ENCODE measurements around the gene ITSN1.

Gene ITSN1

GRCh38 chr21:33869873-33870272 lies 227.6 kb downstream of the ITSN1 start:
- no peak for DNase-seq

DNA sequence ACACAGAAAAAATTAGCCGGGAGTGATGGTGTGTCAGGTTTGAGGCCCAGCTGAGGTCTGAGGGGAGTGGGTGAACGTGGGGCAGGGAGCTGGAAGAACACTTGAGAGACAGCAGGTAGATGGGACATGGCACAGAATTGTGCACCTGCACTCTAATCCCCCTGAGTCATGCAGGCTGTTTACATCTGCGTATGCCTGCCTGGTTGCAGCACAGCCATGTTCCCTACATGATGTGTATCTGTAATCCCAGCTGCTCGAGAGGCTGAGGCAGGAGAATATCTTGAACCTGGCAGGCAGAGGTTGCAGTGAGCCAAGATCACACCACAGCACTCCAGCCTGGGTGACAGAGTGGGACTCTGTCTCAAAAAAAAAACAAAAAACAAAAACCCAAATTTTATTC lies 228.5 kb downstream of the ITSN1 start:
- DNase-seq: no peak

DNA sequence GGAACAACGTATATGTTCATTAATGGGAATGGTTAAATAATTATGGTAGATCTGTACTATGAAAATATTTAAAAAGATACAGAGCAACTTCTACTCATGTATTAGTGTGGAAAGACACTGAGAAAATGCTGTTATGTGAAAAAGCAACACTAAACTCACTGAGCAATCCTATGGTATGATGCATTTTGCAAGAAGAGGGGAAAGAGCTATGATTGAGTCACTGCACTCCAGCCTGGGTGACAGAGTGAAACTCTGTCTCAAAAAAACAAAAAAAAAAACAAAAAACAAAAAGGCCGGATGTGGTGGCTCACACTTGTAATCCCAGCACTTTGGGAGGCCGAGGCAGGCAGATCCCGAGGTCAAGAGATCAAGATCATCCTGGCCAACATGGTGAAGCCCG lies 228.9 kb downstream of the ITSN1 start:
- DNase-seq: no peak

DNA sequence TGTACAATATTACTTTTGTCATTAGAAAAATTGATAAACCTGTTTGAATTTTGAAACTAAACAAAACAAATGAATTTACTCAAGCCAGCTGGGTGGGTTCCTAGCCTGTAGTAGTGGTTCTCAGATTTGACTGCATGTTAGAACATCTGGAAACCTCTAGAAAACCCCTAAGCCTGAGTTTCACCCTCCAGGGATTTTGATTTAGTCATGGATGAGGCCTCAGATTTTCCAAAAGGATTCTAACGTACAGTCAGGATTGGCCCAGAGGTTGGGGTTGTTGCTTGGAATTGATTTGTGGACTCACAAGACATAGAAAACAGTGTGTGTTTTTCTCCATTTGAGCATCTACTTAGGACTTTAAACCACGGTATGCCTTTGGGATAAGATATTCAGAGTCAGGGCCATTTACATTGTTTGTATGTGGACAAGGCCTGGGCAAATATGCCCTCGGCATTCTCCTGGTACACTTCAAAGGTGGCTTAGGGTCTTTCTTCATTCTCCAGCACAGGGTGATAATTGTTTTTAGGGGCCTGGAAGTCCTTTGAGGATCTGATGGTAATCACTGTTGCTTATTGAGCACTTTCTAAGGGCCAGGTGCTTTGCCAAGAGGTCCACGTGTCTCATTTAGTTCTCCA lies 230.7 kb downstream of the ITSN1 start:
- no peak for DNase-seq

DNA sequence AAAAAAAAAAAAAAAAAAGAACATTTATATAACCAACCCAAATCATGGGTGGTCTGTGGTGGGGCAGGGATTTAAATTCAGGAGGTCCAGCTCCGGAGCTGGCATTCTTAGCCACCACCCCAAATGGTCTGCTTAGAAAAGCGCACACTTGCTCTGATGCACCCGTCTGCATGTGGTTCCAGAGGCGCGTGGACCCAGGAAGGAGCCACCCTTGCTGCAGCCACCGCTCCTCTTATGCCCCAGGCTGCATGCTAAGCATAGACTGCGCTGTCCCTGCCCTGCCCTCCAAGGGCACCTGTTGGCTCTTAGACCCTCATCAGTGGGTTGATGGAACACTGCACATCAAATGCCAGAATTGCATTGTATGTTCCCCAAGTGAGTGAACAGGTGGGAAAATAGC lies 231.9 kb downstream of the ITSN1 start:
- no peak for DNase-seq

DNA sequence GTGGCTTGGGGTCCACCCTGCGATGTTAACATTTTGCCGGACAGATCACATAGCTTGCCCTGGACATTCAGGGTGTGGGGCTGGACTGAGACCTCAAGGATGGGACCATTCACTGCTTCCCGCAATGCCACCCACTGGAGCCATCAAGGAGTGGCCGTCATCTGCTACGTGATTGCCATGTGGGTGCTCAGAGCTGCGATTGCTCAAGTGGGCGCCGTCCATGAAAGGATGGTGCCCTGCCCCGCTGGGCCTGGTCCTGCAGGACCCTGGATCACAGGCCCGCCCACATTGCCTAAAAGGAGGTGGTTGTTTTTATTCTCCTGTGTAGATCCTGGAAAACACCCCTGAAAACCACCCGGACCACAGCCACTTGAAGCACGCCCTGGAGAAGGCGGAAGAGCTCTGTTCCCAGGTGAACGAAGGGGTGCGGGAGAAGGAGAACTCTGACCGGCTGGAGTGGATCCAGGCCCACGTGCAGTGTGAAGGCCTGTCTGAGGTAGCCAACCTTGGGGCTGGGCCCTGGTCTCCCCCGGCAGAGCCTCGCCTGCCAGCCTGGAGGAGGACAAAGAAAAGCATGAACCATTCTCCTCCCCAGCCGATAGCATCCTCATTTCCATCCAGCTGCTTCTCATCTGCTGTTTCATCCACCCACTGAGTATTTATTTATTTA lies 232.9 kb downstream of the ITSN1 start:
- DNase-seq: no peak

- no peak for DNase-seq
Measured at GRCh38 chr21:33878824-33879223, 236.5 kb downstream of the ITSN1 start.

GRCh38 chr21:33880626-33881025 lies 238.3 kb downstream of the ITSN1 start:
- no peak for DNase-seq

- no peak for DNase-seq
Measured at GRCh38 chr21:33881689-33882440, 239.6 kb downstream of the ITSN1 start.

DNA sequence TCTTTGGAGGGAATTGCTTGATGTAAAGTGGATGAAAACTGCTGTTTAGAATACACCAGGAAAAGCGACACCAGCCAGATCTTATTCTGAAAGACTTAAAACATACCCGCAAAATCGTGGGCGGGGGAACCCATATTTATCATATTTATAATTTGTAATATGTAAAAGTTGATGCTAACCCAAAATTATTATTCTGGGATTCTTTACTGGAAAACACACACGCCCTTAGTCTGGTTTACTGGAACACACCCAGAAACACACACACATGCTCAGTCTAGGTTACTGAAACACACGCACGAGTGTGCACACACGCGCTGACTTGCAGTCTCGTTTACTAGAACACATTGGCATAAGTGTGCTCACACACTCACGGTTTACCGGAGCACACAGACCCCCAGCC lies 240.8 kb downstream of the ITSN1 start:
- no peak for DNase-seq

DNA sequence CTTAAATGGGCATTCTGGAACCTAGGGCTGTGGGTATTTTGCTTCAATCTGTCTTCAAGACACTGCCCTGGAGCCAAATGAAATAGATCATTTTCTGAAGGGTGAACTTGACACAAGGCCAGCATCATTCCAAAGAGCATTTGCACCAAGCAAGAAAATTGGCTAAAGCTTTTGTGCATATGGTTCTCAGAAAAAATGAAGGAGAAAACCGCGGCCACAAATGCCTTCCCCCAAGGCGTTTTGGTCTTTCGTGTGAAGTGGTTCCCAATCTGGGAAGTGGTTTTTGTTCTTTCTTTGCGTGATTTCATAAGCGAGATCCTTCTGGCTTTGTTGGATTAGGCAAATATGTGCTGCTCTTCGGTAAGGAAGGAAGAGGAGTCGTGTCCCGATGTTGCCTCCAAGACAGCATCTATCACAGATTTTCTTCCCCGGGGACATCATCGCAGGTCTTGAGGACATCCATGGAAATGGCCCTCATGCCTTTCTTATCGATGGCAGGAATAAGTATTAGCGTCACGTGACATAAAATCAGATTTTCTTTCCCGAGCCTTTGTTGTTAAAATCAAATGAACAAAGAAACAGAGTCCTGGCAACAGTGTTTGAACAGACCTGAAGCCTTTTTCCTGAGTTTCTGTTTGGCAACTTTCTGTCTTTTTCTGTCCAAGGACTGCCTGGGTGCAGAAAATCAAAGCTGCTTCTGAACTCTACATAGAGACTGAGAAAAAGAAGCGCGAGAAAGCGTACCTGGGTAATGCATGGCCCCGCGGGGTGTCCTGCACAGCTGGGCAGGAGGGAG lies 242.3 kb downstream of the ITSN1 start:
- DNase-seq: no peak

- no peak for DNase-seq
Measured at GRCh38 chr21:33885172-33885514, 242.8 kb downstream of the ITSN1 start.

- no peak for DNase-seq
Measured at GRCh38 chr21:33886321-33886720, 244.0 kb downstream of the ITSN1 start.

GRCh38 chr21:33890187-33890586 lies 247.9 kb downstream of the ITSN1 start:
- DNase-seq: no peak

DNA sequence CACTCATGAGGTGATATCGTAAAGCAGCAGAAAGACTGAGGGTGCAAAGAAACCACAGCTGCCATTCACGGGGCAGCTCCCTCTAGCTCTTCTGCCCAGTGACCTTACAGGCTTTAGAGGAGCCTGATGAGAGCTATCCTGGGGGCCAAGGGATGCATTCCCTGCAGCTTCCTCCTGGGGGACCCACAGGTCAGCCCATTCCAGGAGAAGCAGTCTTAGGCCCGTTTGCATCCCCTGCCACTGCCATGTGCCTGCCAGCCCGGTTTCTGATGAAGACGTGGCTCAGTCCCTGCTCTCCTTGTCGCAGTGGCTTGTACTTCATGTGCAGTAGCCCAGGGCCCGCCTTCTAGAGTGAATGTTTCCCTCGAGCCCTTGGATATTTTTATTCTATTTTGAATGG lies 250.6 kb downstream of the ITSN1 start:
- no peak for DNase-seq

DNA sequence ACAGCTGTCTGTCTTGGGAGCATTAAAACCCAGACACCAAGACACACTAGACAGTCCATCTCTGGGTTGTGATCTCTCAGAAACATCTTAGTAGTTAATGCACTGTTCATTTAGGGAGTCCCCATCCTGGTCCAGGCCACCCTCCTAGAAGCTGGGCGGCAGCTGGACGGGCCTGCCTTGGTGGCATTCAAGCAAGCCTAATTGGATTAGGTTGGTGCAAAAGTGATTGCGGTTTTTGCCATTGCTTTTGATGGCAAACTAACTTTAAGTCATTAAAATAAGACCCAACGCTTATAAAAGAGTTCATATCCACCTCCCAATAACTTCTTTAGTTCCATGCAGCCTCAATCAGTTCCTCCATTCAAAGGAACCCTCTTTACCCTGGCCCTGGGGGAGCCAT lies 251.6 kb downstream of the ITSN1 start:
- DNase-seq: no peak

DNA sequence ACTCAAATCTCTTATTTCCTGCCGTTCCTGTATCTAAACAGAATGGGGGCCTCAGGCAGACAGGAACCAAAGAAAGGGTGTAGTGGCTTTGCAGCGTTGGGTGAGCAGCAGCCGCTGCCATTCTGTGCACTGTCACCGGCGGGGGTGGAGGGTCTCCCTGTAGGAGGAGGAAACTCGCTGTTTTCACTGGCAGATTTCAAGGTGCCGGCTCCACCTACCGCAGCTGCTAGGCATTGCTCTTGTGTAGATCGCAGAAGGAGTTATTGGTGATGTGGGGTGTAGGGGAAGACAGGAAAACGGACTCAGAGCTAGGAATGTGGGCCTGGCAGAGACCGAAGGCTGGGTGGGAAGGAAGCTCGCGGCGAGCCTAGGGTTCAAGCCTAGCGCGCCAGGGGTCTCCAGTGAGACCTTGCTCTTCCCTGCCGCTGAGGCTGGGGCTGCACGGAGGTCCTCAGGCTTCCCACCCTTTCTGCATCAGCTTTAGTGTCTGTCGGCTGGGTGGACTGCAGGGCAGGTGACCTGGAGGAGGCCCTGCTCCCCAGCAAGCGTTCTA lies 252.5 kb downstream of the ITSN1 start:
- peak; percentile 89 to 92 for DNase-seq

- no peak for DNase-seq
Measured at GRCh38 chr21:33895356-33895755, 253.1 kb downstream of the ITSN1 start.

- no peak for DNase-seq
Measured at GRCh38 chr21:33896691-33897090, 254.4 kb downstream of the ITSN1 start.

DNA sequence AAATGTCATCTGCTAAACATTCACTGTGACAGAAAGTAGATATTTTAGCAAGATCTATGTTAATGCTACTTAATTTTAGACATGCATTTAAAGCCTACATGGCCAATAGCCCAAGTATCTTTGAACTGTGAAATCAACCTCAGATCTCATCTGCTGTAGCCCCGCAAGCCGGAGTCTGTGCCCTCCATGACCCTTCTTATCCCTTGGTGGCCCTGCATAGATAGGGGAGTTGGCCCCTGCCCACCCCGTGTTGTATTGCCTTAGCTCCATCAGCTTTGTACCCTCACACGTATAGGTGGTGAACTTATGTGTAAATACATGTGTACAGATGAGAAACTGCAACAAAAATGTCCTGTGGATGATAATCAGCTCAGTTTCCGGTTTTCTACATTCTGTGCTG lies 254.8 kb downstream of the ITSN1 start:
- no peak for DNase-seq

DNA sequence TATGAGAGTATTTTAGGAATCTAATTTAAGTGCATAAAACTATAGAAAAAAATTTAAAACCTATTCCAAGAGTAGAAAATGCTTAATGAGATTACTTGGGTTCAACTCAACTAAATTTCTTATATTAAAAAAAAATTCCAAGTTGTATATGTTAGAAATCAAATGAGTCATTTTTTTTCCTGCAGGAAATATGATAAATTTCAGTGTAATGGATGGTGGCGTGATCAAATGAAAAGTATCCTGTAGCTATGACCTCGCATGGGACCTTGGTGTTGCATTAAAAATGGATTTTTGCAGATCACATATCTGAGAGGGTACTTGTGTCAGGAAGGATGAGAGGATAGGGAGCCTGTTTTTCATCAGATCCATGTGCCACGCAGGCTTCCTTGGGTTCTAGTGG lies 255.4 kb downstream of the ITSN1 start:
- DNase-seq: no peak

DNA sequence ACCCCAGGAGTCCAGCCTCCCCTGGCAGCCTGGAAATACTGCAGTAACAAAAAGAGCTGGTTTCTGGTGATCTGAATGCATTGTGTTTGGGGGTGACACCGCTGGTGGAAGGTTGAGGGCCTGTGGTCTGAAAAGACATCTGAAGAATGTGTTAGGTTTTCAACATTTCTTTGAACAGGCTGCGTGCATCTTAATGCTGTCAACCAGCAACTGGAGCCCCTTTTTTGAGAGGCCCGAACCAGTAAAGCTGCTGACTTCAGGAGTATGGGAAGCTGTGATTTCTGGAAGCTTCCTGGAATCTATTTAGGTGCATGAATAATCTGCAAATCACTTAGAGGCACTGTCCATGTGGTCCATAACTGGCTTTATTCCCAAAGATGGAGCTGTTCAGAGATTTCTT lies 256.3 kb downstream of the ITSN1 start:
- DNase-seq: no peak

DNA sequence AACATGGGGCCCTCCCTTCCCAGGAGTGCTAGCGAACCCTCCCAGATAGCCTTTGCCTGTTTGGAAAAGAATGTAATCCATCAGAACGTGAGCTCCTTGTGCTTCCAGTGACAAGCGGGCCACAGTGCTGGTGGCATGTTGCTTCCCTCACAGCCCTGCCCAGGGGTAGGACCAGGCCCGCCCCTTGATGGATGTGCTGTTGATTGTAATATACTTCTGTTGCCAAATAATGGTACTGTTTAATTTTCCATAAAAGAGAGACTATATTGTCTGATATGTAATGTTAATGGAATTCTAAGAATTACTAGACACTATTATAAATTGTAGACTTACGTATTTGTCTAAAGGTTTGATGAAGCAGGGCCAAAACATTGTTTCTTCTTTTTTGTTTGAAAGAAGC lies 256.9 kb downstream of the ITSN1 start:
- no peak for DNase-seq

Data from Kasumi-1 (cell line).